ENCODE measurements around the gene PAWR.

GRCh38 chr12:79682593-79682992 is 8.2 kb downstream of the PAWR start:
- no peak for TF ChIP-seq CTCF (IDR thresholded peaks at IDR 0.05 in 2 of 3, conservative IDR thresholded peaks at IDR 0.05 in 1 of 3; ENCODE audit: borderline replicate concordance in 1 of 3, insufficient read depth in 1 of 3, low read depth in 2 of 3, low read length in 2 of 3)
- TF ChIP-seq POLR2AphosphoS5 (IDR thresholded peaks at IDR 0.05; ENCODE audit: low read depth, low read length), result no peak
- TF ChIP-seq ZNF274 (IDR thresholded peaks at IDR 0.05; ENCODE audit: low read depth, low read length), result no peak
- TF ChIP-seq REST (IDR thresholded peaks at IDR 0.05; ENCODE audit: low read depth), result no peak
